ENCODE results near the gene CCL17. TPM values are rescaled to one million over a fixed set of nuclear protein-coding genes. Genes with fewer than 3 reads are reported as not detected.

Gene CCL17
- total and polyA plus RNA-seq, 8 donors = 0.43 to 6.4 (median 1.1) TPM; not detected in 5

- DNase-seq = no peak
- no peak overlapping the region for H3K27ac ChIP-seq
- ATAC-seq = no peak
- no peak overlapping the region for H3K4me3 ChIP-seq
- intact Hi-C loops (cut with DNase I) = no loop called here
- no peaks in the 10 kb centered on the region for H3K27me3 ChIP-seq
- peaks cover 6 to 11% of the 10 kb centered on the region in 2 donors for H3K4me1 ChIP-seq
- no peak for TF ChIP-seq CTCF (IDR thresholded peaks at IDR 0.05)
- H3K36me3 ChIP-seq = peaks cover 6 to 54% of the 10 kb centered on the region in 2 donors
- H3K9me3 ChIP-seq = no peaks in the 10 kb centered on the region
Measured at GRCh38 chr16:57426356-57426755, 21.8 kb downstream of the CCL17 start.

DNA sequence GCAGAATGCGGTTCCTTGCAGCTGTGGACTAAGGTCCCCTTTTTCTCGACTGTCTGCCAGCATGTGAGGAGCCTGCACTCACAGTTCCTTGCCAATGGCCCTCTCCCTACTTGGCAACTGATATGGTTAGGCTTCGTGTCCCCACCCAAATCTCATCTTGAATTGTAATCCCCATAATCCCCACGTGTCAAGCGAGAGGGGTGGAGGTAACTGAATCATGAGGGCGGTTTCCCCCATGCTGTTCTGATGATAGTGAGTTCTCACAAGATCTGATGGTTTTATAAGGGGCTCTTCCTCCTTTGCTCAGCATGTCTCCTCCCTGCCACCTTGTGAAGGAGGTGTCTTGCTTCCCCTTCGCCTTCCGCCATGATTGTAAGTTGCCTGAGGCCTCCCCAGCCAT lies 22.7 kb downstream of the CCL17 start:
- H3K36me3 ChIP-seq = peaks cover 6 to 64% of the 10 kb centered on the region in 2 donors
- ATAC-seq = no peak
- TF ChIP-seq CTCF (IDR thresholded peaks at IDR 0.05) = no peak
- no peak overlapping the region for H3K27ac ChIP-seq
- H3K27me3 ChIP-seq = no peaks in the 10 kb centered on the region
- H3K9me3 ChIP-seq = no peaks in the 10 kb centered on the region
- peaks cover 3 to 10% of the 10 kb centered on the region in 2 donors for H3K4me1 ChIP-seq
- intact Hi-C loops (cut with DNase I) = no loop called here
- no peak overlapping the region for H3K4me3 ChIP-seq
- DNase-seq = no peak

GRCh38 chr16:57427824-57428223 lies 23.3 kb downstream of the CCL17 start:
- DNase-seq (no peak), ATAC-seq (no peak)
- H3K27me3 ChIP-seq = no peaks in the 10 kb centered on the region
- H3K4me3 ChIP-seq = no peak overlapping the region
- peaks cover 6 to 69% of the 10 kb centered on the region in 2 donors for H3K36me3 ChIP-seq
- H3K9me3 ChIP-seq = no peaks in the 10 kb centered on the region
- peaks cover 0 to 6% of the 10 kb centered on the region in 2 donors for H3K4me1 ChIP-seq
- intact Hi-C loops (cut with DNase I) = no loop called here
- no peak overlapping the region for H3K27ac ChIP-seq
- no peak for TF ChIP-seq CTCF (IDR thresholded peaks at IDR 0.05)

DNA sequence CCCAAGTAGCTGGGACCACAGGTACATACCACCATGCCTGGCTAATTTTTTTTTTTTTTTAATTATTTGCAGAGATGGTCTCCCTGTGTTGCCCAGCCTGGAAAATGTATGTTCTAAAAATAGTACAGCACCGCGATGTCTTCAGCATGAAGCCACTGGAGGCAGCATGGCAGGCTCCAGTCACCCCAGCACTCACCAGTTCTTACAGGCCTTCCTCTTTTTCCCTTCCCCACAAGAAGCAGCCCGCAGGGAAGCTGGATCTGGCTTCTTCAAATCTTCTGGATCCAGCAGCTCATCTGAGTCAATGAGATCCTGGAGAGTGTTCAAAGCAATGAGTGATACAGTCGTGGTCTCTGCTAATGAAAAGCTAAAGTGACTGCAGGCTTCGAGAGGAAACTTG lies 26.4 kb downstream of the CCL17 start:
- no peak overlapping the region for H3K27ac ChIP-seq
- no peak overlapping the region for H3K4me3 ChIP-seq
- no peak for ATAC-seq
- no peaks in the 10 kb centered on the region for H3K9me3 ChIP-seq
- no peaks in the 10 kb centered on the region for H3K27me3 ChIP-seq
- DNase-seq = no peak
- TF ChIP-seq CTCF (IDR thresholded peaks at IDR 0.05) = no peak
- H3K4me1 ChIP-seq = no peaks in the 10 kb centered on the region
- intact Hi-C loops (cut with DNase I) = no loop called here
- peaks cover 6 to 100% of the 10 kb centered on the region in 2 donors for H3K36me3 ChIP-seq

GRCh38 chr16:57432505-57432904 lies 27.9 kb downstream of the CCL17 start:
- no peak for ATAC-seq
- intact Hi-C loops (cut with DNase I) = no loop called here
- H3K4me3 ChIP-seq = no peak overlapping the region
- TF ChIP-seq CTCF (IDR thresholded peaks at IDR 0.05) = no peak
- H3K27ac ChIP-seq = no peak overlapping the region
- DNase-seq = no peak
- no peaks in the 10 kb centered on the region for H3K9me3 ChIP-seq
- no peaks in the 10 kb centered on the region for H3K4me1 ChIP-seq
- peaks cover 6 to 100% of the 10 kb centered on the region in 2 donors for H3K36me3 ChIP-seq
- no peaks in the 10 kb centered on the region for H3K27me3 ChIP-seq

All from left lung (tissue), 10 donors.